HCT116 (cell line): ENCODE results near the gene GP2.

Experiments used
- CTCF ChIP-seq, 3 experiments: fragments of 200-600 bp in 1 of 3; sonication (generic) in 1 of 3; IDR thresholded peaks in 2 of 3; conservative IDR thresholded peaks in 1 of 3; 2 replicates each; pipeline ENCODE4 v1.5.1; 2012 to 2017; ENCODE audit warnings: low read depth in 2 of 3, low read length in 2 of 3, antibody characterized with exemption in 1 of 3, borderline replicate concordance in 1 of 3, control low read depth in 1 of 3, mild to moderate bottlenecking in 1 of 3, mixed read lengths in 1 of 3, mixed run types in 1 of 3, moderate library complexity in 1 of 3; ENCODE audit not compliant: insufficient read depth in 1 of 3
- EGR1 ChIP-seq: IDR thresholded peaks from 2 replicates; pipeline ENCODE4 v1.6.1; 2012; ENCODE audit warnings: low read depth
- EZH2 ChIP-seq: fragments of 200-600 bp; sonication (generic); IDR thresholded peaks from 2 replicates; pipeline ENCODE4 v1.6.1; 2017; ENCODE audit warnings: antibody characterized with exemption, mixed run types
- JUND ChIP-seq: IDR thresholded peaks from 2 replicates; pipeline ENCODE4 v1.6.1; 2012
- POLR2A ChIP-seq: IDR thresholded peaks from 2 replicates; pipeline ENCODE4 v1.7.0; 2011; ENCODE audit warnings: borderline replicate concordance; ENCODE audit not compliant: insufficient read depth, insufficient read length; ENCODE audit errors: extremely low read depth
- POLR2AphosphoS5 ChIP-seq: IDR thresholded peaks from 2 replicates; pipeline ENCODE4 v1.6.1; 2011; ENCODE audit warnings: mild to moderate bottlenecking, low read depth, low read length, moderate library complexity

- TF ChIP-seq CTCF (IDR thresholded peaks at IDR 0.05 in 2 of 3, conservative IDR thresholded peaks at IDR 0.05 in 1 of 3; ENCODE audit: borderline replicate concordance in 1 of 3, insufficient read depth in 1 of 3, low read depth in 2 of 3, low read length in 2 of 3): no peak
- TF ChIP-seq EGR1: no peak
- no peak for TF ChIP-seq POLR2A
- TF ChIP-seq EZH2: no peak
- TF ChIP-seq POLR2AphosphoS5: no peak
- TF ChIP-seq JUND: no peak
Observed at GRCh38 chr16:20369452-20370054, 42.2 kb upstream of the GP2 start.
